CD14-positive monocyte (primary cell): ENCODE data around the gene SLC26A11. TPM values are rescaled to one million over a fixed set of nuclear protein-coding genes. Genes with fewer than 3 reads are reported as not detected.

Source experiments
- DNase-seq, 3 donors: peaks; one replicate each; pipeline ENCODE4 v3.0.0-alpha.2; 2011 to 2022
- H2AFZ ChIP-seq: 2 replicates; pipeline ENCODE4 v1.6.0; 2012; ENCODE audit warnings: mild to moderate bottlenecking, low read depth, low read length, inconsistent platforms; ENCODE audit not compliant: insufficient read depth, poor library complexity, severe bottlenecking
- H3K27ac ChIP-seq, 2 donors: 1 replicate in 1 of 2; 2 replicates in 1 of 2; pipeline ENCODE4 v1.5.1; 2012 to 2013; ENCODE audit warnings: low read length in 2 of 2, control low read depth in 1 of 2, inconsistent platforms in 1 of 2, low read depth in 1 of 2, mild to moderate bottlenecking in 1 of 2
- H3K27me3 ChIP-seq, 2 donors: one replicate each; pipeline versions ENCODE4 v1.6.0 to v1.6.1; 2011 to 2013; ENCODE audit warnings: low read length in 2 of 2; ENCODE audit not compliant: control insufficient read depth in 2 of 2, insufficient read depth in 2 of 2
- H3K36me3 ChIP-seq, 2 donors: replicated peaks in 1 of 2; 1 replicate in 1 of 2; 2 replicates in 1 of 2; pipeline versions ENCODE4 v1.5.1 to v1.6.1; 2012 to 2013; ENCODE audit warnings: low read length in 2 of 2, control low read depth in 1 of 2, inconsistent platforms in 1 of 2, mild to moderate bottlenecking in 1 of 2; ENCODE audit not compliant: insufficient read depth in 2 of 2, control insufficient read depth in 1 of 2
- H3K4me1 ChIP-seq, 2 donors: 1 replicate in 1 of 2; 2 replicates in 1 of 2; pipeline versions ENCODE4 v1.5.1 to v1.6.1; 2012 to 2013; ENCODE audit warnings: low read length in 2 of 2, control low read depth in 1 of 2, inconsistent platforms in 1 of 2, mild to moderate bottlenecking in 1 of 2, moderate library complexity in 1 of 2; ENCODE audit not compliant: insufficient read depth in 2 of 2, control insufficient read depth in 1 of 2
- H3K4me2 ChIP-seq: replicated peaks from 2 replicates; pipeline ENCODE3; 2012; ENCODE audit warnings: low read length, moderate library complexity, mild to moderate bottlenecking; ENCODE audit not compliant: poor library complexity, severe bottlenecking; ENCODE audit errors: extremely low read depth
- H3K4me3 ChIP-seq, 3 experiments: fragments of 200-600 bp in 1 of 3; sonication (generic) in 1 of 3; replicated peaks in 1 of 3; 1 replicate in 2 of 3; 2 replicates in 1 of 3; pipeline ENCODE4 v1.5.1; 2011 to 2013; ENCODE audit warnings: low read length in 3 of 3, mild to moderate bottlenecking in 3 of 3, control low read depth in 2 of 3, low read depth in 2 of 3, inconsistent platforms in 1 of 3, moderate library complexity in 1 of 3
- H3K79me2 ChIP-seq: 2 replicates; pipeline ENCODE4 v1.6.0; 2012; ENCODE audit warnings: mild to moderate bottlenecking, control low read depth, inconsistent platforms, low read length, moderate library complexity; ENCODE audit not compliant: insufficient read depth
- H3K9ac ChIP-seq: 2 replicates; pipeline ENCODE4 v1.6.0; 2017; ENCODE audit warnings: low read length, mild to moderate bottlenecking; ENCODE audit not compliant: insufficient read depth, poor library complexity, severe bottlenecking
- H3K9me3 ChIP-seq, 2 donors: replicated peaks in 1 of 2; 1 replicate in 1 of 2; 2 replicates in 1 of 2; pipeline versions ENCODE4 v1.5.1 to v1.6.1; 2012 to 2013; ENCODE audit warnings: low read length in 2 of 2, control low read depth in 1 of 2; ENCODE audit not compliant: control insufficient read depth in 1 of 2, insufficient read depth in 1 of 2
- H4K20me1 ChIP-seq: 2 replicates; pipeline ENCODE4 v1.6.0; 2012; ENCODE audit warnings: mild to moderate bottlenecking, low read length, control low read depth, moderate library complexity; ENCODE audit not compliant: insufficient read depth
- H3K27ac Mint-ChIP-seq, 7 donors: one replicate each; pipeline ENCODE4 v1.8.0; 2020; ENCODE audit warnings: mild to moderate bottlenecking in 7 of 7, mixed read lengths in 7 of 7, moderate library complexity in 6 of 7, inconsistent platforms in 2 of 7
- H3K27me3 Mint-ChIP-seq, 3 donors: one replicate each; pipeline ENCODE4 v1.8.0; 2021 to 2022; ENCODE audit warnings: low read depth in 3 of 3, mild to moderate bottlenecking in 3 of 3, mixed read lengths in 3 of 3, moderate library complexity in 3 of 3, inconsistent platforms in 1 of 3
- H3K36me3 Mint-ChIP-seq, 2 donors: one replicate each; pipeline ENCODE4 v1.8.0; 2020; ENCODE audit warnings: mixed read lengths in 2 of 2, inconsistent platforms in 1 of 2, mild to moderate bottlenecking in 1 of 2
- H3K4me1 Mint-ChIP-seq: one replicate; pipeline ENCODE4 v1.8.0; 2020; ENCODE audit warnings: mild to moderate bottlenecking, mixed read lengths
- H3K4me3 Mint-ChIP-seq, 2 donors: one replicate each; pipeline ENCODE4 v1.8.0; 2020; ENCODE audit warnings: mild to moderate bottlenecking in 2 of 2, mixed read lengths in 2 of 2, moderate library complexity in 1 of 2
- H3K9me3 Mint-ChIP-seq, 7 donors: one replicate each; pipeline ENCODE4 v1.8.0; 2020 to 2022; ENCODE audit warnings: mixed read lengths in 7 of 7, mild to moderate bottlenecking in 6 of 7, moderate library complexity in 6 of 7, inconsistent platforms in 2 of 7
- WGBS: methylation state at CpG from one replicate; pipeline ENCODE4 v1.1.5; 2013; ENCODE audit warnings: missing lambda C conversion rate; ENCODE audit not compliant: insufficient coverage; 5-methylcytosine and 5-hydroxymethylcytosine counted together
- intact Hi-C, 2 donors: fragments of 100-400 bp; cut with micrococcal nuclease; formaldehyde crosslinking; loops; one replicate each; pipeline versions ENCODE4 v1.15.0 to v1.15.1; 2023
- polyA plus RNA-seq, 3 donors: library from polyadenylated mRNA; depleted of rRNA in 1 of 3; unstranded in 2 of 3; stranded (reverse) in 1 of 3; fragments of 300-500 nt in 2 of 3; fragments of >200 nt in 1 of 3; fragmentation: Illumina TruSeq in 2 of 3; gene quantifications; 1 replicate in 2 of 3; 2 replicates in 1 of 3; pipeline ENCODE4 v1.2.3, GENCODE V29; 2012 to 2021
- TF ChIP-seq, protein P1 (sequence below): fragments of 200-600 bp; IDR thresholded peaks from one replicate; pipeline ENCODE4 v1.8.0; 2022; ENCODE audit warnings: antibody characterized with exemption, mild to moderate bottlenecking

The SLC26A11 gene
- polyA plus RNA-seq, 3 donors: 1.8 to 29.7 (median 2.6) TPM

DNA sequence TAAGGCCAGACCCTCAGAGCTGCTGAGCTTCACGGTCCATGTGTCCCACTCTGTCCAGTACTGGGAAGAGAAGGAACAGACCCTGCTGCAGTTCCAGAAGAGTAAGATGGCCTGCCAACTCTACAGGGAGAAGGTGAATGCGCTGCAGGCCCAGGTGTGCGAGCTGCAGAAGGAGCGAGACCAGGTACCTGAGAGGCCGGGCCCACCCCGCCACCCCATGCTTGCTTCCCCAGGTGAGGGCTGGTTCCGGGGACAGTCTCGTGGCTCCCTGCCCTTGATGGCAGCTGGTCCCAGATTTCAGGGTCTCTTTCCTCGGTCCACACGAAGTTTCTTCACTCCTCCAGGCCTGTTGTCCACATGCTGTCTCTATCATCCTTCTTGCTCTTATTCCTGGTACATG is 29.5 kb upstream of the SLC26A11 start:
- no peak overlapping the region for H3K9ac ChIP-seq
- no peak for DNase-seq
- Mint-ChIP-seq H3K9me3 (peaks cover 0 to 4% (median 0%) of the 10 kb centered on the region in 7 donors), H3K27me3 (peaks cover 11 to 28% (median 26%) of the 10 kb centered on the region in 3 donors), H3K4me1 (peaks cover 2% of the 10 kb centered on the region), H3K27ac (peak overlapping the region in 1 of 7 donors; percentile 2), H3K36me3 (no peaks in the 10 kb centered on the region), H3K4me3 (no peak overlapping the region)
- no peaks in the 10 kb centered on the region for H3K27me3 ChIP-seq
- H3K4me2 ChIP-seq: no peak overlapping the region
- H3K9me3 ChIP-seq: no peaks in the 10 kb centered on the region
- no peaks in the 10 kb centered on the region for H3K79me2 ChIP-seq
- intact Hi-C loops: loop anchor here in 1 of 2 donors (5.0 to 10.0 kb wide), 2 partner anchors 62 to 174 kb away; no protein-coding TSS in a partner anchor
- 98% methylated on average over 10 of the region's 10 CpGs for WGBS
- TF ChIP-seq, protein P1, sequence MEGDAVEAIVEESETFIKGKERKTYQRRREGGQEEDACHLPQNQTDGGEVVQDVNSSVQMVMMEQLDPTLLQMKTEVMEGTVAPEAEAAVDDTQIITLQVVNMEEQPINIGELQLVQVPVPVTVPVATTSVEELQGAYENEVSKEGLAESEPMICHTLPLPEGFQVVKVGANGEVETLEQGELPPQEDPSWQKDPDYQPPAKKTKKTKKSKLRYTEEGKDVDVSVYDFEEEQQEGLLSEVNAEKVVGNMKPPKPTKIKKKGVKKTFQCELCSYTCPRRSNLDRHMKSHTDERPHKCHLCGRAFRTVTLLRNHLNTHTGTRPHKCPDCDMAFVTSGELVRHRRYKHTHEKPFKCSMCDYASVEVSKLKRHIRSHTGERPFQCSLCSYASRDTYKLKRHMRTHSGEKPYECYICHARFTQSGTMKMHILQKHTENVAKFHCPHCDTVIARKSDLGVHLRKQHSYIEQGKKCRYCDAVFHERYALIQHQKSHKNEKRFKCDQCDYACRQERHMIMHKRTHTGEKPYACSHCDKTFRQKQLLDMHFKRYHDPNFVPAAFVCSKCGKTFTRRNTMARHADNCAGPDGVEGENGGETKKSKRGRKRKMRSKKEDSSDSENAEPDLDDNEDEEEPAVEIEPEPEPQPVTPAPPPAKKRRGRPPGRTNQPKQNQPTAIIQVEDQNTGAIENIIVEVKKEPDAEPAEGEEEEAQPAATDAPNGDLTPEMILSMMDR: no peak
- H3K4me3 ChIP-seq: no peak overlapping the region
- no peaks in the 10 kb centered on the region for H4K20me1 ChIP-seq
- no peak overlapping the region for H2AFZ ChIP-seq
- H3K4me1 ChIP-seq: no peaks in the 10 kb centered on the region
- no peak overlapping the region for H3K27ac ChIP-seq
- H3K36me3 ChIP-seq: no peaks in the 10 kb centered on the region

GRCh38 chr17:80191192-80191591 is 29.0 kb upstream of the SLC26A11 start:
- H3K27me3 ChIP-seq: no peaks in the 10 kb centered on the region
- no peaks in the 10 kb centered on the region for H3K9me3 ChIP-seq
- no peak overlapping the region for H3K4me3 Mint-ChIP-seq
- no peaks in the 10 kb centered on the region for H3K79me2 ChIP-seq
- H2AFZ ChIP-seq: no peak overlapping the region
- 95% methylated on average over 20 of the region's 20 CpGs for WGBS
- no peak overlapping the region for H3K4me2 ChIP-seq
- no peak overlapping the region for H3K27ac ChIP-seq
- TF ChIP-seq, protein P1: no peak
- H3K27me3 Mint-ChIP-seq: peaks cover 11 to 30% (median 26%) of the 10 kb centered on the region in 3 donors
- H3K36me3 Mint-ChIP-seq: no peaks in the 10 kb centered on the region
- DNase-seq: no peak
- H3K27ac Mint-ChIP-seq: peak overlapping the region in 1 of 7 donors; percentile 2
- no peaks in the 10 kb centered on the region for H4K20me1 ChIP-seq
- H3K9ac ChIP-seq: no peak overlapping the region
- no peak overlapping the region for H3K4me3 ChIP-seq
- H3K4me1 Mint-ChIP-seq: peaks cover 2% of the 10 kb centered on the region
- intact Hi-C loops: loop anchor here in 1 of 2 donors (5.0 to 10.0 kb wide), 2 partner anchors 61 to 174 kb away; no protein-coding TSS in a partner anchor
- no peaks in the 10 kb centered on the region for H3K36me3 ChIP-seq
- H3K9me3 Mint-ChIP-seq: peaks cover 0 to 4% (median 3%) of the 10 kb centered on the region in 7 donors
- H3K4me1 ChIP-seq: no peaks in the 10 kb centered on the region
